ENCODE measurements around the gene ZNF610.

- TF ChIP-seq CTCF (conservative IDR thresholded peaks at IDR 0.05; ENCODE audit: low read length) (peak; percentile 30; the same call in 1 of the 2 replicates), EZH2phosphoT487 (IDR thresholded peaks at IDR 0.05; ENCODE audit: borderline replicate concordance) (no peak)
Measured at GRCh38 chr19:52398081-52398441, 62.0 kb downstream of the ZNF610 start.

All from Loucy (cell line).